Suprapubic skin (tissue), 4 donors: ENCODE results near the gene LRRTM4.

Experiments used
- CTCF ChIP-seq, 2 donors: fragments of 200-600 bp in 1 of 2; fragments of 450-650 bp in 1 of 2; sonication (generic) in 1 of 2; IDR thresholded peaks; one replicate each; pipeline ENCODE4 v1.5.1; 2016 to 2019; ENCODE audit warnings: antibody characterized with exemption in 2 of 2, mild to moderate bottlenecking in 1 of 2, moderate library complexity in 1 of 2
- POLR2A ChIP-seq, 2 donors: fragments of 450-650 bp; IDR thresholded peaks; one replicate each; pipeline ENCODE4 v1.6.1; 2017; ENCODE audit warnings: antibody characterized with exemption in 2 of 2, mild to moderate bottlenecking in 2 of 2, moderate library complexity in 2 of 2
- POLR2AphosphoS5 ChIP-seq, 3 donors: sonication (generic); formaldehyde crosslinking; IDR thresholded peaks; one replicate each; pipeline ENCODE4 v1.6.1; 2017; ENCODE audit warnings: antibody characterized with exemption in 3 of 3

GRCh38 chr2:76749858-76750257 lies 772.3 kb downstream of the LRRTM4 start:
- TF ChIP-seq POLR2AphosphoS5 (IDR thresholded peaks at IDR 0.05) (no peak), POLR2A (IDR thresholded peaks at IDR 0.05) (no peak), CTCF (IDR thresholded peaks at IDR 0.05) (no peak)
